Gastroesophageal sphincter (tissue), 3 donors: Measurements from ENCODE around the gene FAR2.

Experiments
- CTCF ChIP-seq, 4 experiments: fragments of 200-600 bp in 2 of 4; fragments of 450-650 bp in 2 of 4; sonication (generic) in 1 of 4; IDR thresholded peaks; one replicate each; pipeline ENCODE4 v1.5.1; 2017 to 2019; ENCODE audit warnings: antibody characterized with exemption in 4 of 4, mild to moderate bottlenecking in 2 of 4, moderate library complexity in 2 of 4
- EP300 ChIP-seq: sonication (generic); formaldehyde crosslinking; IDR thresholded peaks from one replicate; pipeline ENCODE4 v1.6.1; 2017; ENCODE audit warnings: antibody characterized with exemption, mild to moderate bottlenecking
- POLR2A ChIP-seq, 2 donors: fragments of 450-650 bp; IDR thresholded peaks; one replicate each; pipeline ENCODE4 v1.6.1; 2017; ENCODE audit warnings: antibody characterized with exemption in 2 of 2, mild to moderate bottlenecking in 2 of 2, moderate library complexity in 1 of 2
- POLR2AphosphoS5 ChIP-seq: sonication (generic); formaldehyde crosslinking; IDR thresholded peaks from one replicate; pipeline ENCODE4 v1.6.1; 2017; ENCODE audit warnings: antibody characterized with exemption

GRCh38 chr12:29270446-29270845 is 121.4 kb downstream of the FAR2 start:
- TF ChIP-seq CTCF (IDR thresholded peaks at IDR 0.05) (no peak), POLR2AphosphoS5 (no peak), POLR2A (IDR thresholded peaks at IDR 0.05) (no peak), EP300 (no peak)
